ENCODE results near the gene ERO1B.
A peak's percentile ranks its signal among the peaks of the same experiment; 100 is the strongest.
"Not testable (repeated sequence)": the region's sequence is repeated elsewhere in the genome, so short reads cannot be mapped to it uniquely, and the experiment has no call there.

The ERO1B gene

GRCh38 chr1:236281654-236282424, at the start of gene ERO1B:
Gene ERO1B, minus strand, starts transcription at chr1:236281958. Its CDS starts 175 bp downstream, at chr1:236281783.
- peak; percentile 98 for DNase-seq (ENCODE audit: low spot score)

- DNase-seq (ENCODE audit: low spot score) = not testable (repeated sequence)
Measured at GRCh38 chr1:236331412-236331811, 49.7 kb upstream of the ERO1B start.

GRCh38 chr1:236326432-236326831, 44.7 kb upstream of the ERO1B start:
- no peak for DNase-seq (ENCODE audit: low spot score)

- DNase-seq (ENCODE audit: low spot score) = no peak
Measured at GRCh38 chr1:236325567-236325966, 43.8 kb upstream of the ERO1B start.

- no peak for DNase-seq (ENCODE audit: low spot score)
Measured at GRCh38 chr1:236323819-236324411, 42.2 kb upstream of the ERO1B start.

- no peak for DNase-seq (ENCODE audit: low spot score)
Measured at GRCh38 chr1:236322566-236323409, 41.0 kb upstream of the ERO1B start.

GRCh38 chr1:236321101-236321500, 39.3 kb upstream of the ERO1B start:
- no peak for DNase-seq (ENCODE audit: low spot score)

- no peak for DNase-seq (ENCODE audit: low spot score)
Measured at GRCh38 chr1:236320671-236321070, 38.9 kb upstream of the ERO1B start.

GRCh38 chr1:236320214-236320613, 38.5 kb upstream of the ERO1B start:
- no peak for DNase-seq (ENCODE audit: low spot score)

- DNase-seq (ENCODE audit: low spot score) = no peak
Measured at GRCh38 chr1:236316437-236316836, 34.7 kb upstream of the ERO1B start.

GRCh38 chr1:236315518-236315917, 33.8 kb upstream of the ERO1B start:
- DNase-seq (ENCODE audit: low spot score) = no peak

- no peak for DNase-seq (ENCODE audit: low spot score)
Measured at GRCh38 chr1:236315092-236315491, 33.3 kb upstream of the ERO1B start.

- DNase-seq (ENCODE audit: low spot score) = not testable (repeated sequence)
Measured at GRCh38 chr1:236314050-236314449, 32.3 kb upstream of the ERO1B start.

GRCh38 chr1:236313427-236313826, 31.7 kb upstream of the ERO1B start:
- DNase-seq (ENCODE audit: low spot score) = no peak

GRCh38 chr1:236311040-236311439, 29.3 kb upstream of the ERO1B start:
- no peak for DNase-seq (ENCODE audit: low spot score)

- DNase-seq (ENCODE audit: low spot score) = no peak
Measured at GRCh38 chr1:236308827-236309226, 27.1 kb upstream of the ERO1B start.

- DNase-seq (ENCODE audit: low spot score) = no peak
Measured at GRCh38 chr1:236307435-236307834, 25.7 kb upstream of the ERO1B start.

- no peak for DNase-seq (ENCODE audit: low spot score)
Measured at GRCh38 chr1:236304682-236305081, 22.9 kb upstream of the ERO1B start.

GRCh38 chr1:236303675-236304074, 21.9 kb upstream of the ERO1B start:
- no peak for DNase-seq (ENCODE audit: low spot score)

- no peak for DNase-seq (ENCODE audit: low spot score)
Measured at GRCh38 chr1:236302941-236303340, 21.2 kb upstream of the ERO1B start.

- DNase-seq (ENCODE audit: low spot score) = no peak
Measured at GRCh38 chr1:236301958-236302335, 20.2 kb upstream of the ERO1B start.

GRCh38 chr1:236301080-236301957, 19.6 kb upstream of the ERO1B start:
- DNase-seq (ENCODE audit: low spot score) = no peak
